ENCODE data around the gene CPLANE1. TPM values are rescaled to one million over a fixed set of nuclear protein-coding genes. Genes with fewer than 3 reads are reported as not detected.

The CPLANE1 gene
- total and polyA plus RNA-seq, 9 of the 15 experiments (the other 6 are each of a cell fraction or from before 2014, with no cell fraction given): under 0.01 to 0.27 (median 0.08) TPM; not detected in 2

DNA sequence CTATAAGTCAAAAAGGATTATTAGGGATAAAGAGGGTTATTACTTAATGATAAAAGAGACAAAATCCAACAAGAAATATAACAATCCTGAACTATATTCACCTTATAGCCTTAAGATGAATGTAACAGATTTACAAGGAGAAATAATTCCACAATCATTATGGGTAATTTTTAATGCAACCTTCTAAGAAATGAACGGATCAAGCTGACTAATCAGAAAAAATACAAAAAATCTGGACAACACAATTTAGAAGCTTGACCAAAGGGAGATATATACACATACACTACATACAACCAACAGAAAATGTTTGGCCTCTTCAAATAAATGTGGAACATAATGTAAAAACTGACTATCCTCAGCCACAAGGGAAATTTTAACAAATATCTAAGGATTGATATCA lies 102.3 kb downstream of the CPLANE1 start:
- Histone ChIP-seq H3K4me3 (no peak overlapping the region), H3K27ac (ENCODE audit: extremely low read depth, low read depth, low read length) (no peak overlapping the region), H3K9me3 (replicated peaks; ENCODE audit: control insufficient read depth, insufficient read depth, low read depth, low read length) (no peaks in the 10 kb centered on the region), H3K27me3 (ENCODE audit: control insufficient read depth in 2 of 2, insufficient read depth in 2 of 2, low read length in 2 of 2) (no peaks in the 10 kb centered on the region), H3K36me3 (ENCODE audit: control insufficient read depth, insufficient read depth, low read length) (no peaks in the 10 kb centered on the region), H2AFZ (ENCODE audit: low read depth, low read length) (no peak overlapping the region), H4K20me1 (replicated peaks; ENCODE audit: control insufficient read depth, insufficient read depth, low read length) (no peaks in the 10 kb centered on the region), H3K79me2 (ENCODE audit: control insufficient read depth, insufficient read depth, low read length) (no peaks in the 10 kb centered on the region), H3K9me1 (ENCODE audit: control insufficient read depth, insufficient read depth, low read length) (no peaks in the 10 kb centered on the region), H3K4me1 (replicated peaks in 1 of 2; ENCODE audit: control insufficient read depth in 2 of 2, insufficient read depth in 2 of 2, low read length in 2 of 2) (no peaks in the 10 kb centered on the region), H3K9ac (ENCODE audit: insufficient read depth in 1 of 2, low read depth in 2 of 2, low read length in 2 of 2) (no peak overlapping the region), H3K4me2 (ENCODE audit: insufficient read depth, low read length) (no peak overlapping the region)
- FAIRE-seq (no peak), ATAC-seq (no peak), DNase-seq (ENCODE audit: extremely low read depth in 1 of 4, low spot score in 3 of 4) (no peak)
- intact Hi-C loops (cut with micrococcal nuclease) (no loop called here), in situ Hi-C loops (cut with MboI) (no loop called here)
- POLR2A ChIA-PET: interaction anchor here (1.5 kb wide), 1 partner anchor 34 kb away, joined by 3 read pairs; no protein-coding TSS in a partner anchor
- CTCF ChIA-PET (ENCODE audit: low intra/inter-chr PET ratio): no interaction called here
- BruUV-seq (replicated peaks): no TSS peak
- TF ChIP-seq ZNF197 (CRISPR knock-in tag; IDR thresholded peaks at IDR 0.05; ENCODE audit: low read depth) (no peak), C11orf30 (IDR thresholded peaks at IDR 0.05; ENCODE audit: low read depth) (peak; percentile 38; the same call in 1 of the 2 replicates), ZNF316 (IDR thresholded peaks at IDR 0.05) (peak; percentile 65; the same call in 1 of the 2 replicates)
- WGBS (ENCODE audit: insufficient coverage, low coverage, missing lambda C conversion rate): 0% methylated on average over 1 of the region's 1 CpG

DNA sequence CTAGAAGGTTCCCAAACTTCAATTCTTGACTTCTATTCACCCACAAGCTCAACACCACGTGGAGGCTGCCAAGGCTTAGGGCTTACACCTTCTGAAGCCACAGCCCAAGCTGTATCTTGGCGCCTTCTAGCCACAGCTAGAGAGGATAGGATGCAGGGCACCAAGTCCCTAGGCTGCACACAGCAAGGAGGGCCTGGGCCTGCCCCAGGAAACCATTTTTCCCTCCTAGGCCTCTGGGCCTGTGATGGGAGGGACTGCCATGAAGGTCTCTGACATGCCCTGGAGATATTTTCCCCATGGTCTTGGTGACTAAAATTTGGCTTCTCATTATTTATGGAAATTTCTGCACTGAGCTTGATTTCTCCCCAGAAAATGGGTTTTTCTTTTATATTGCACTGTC lies 112.5 kb downstream of the CPLANE1 start:
- ATAC-seq (no peak), DNase-seq (ENCODE audit: extremely low read depth in 1 of 4, low spot score in 3 of 4) (no peak), FAIRE-seq (no peak)
- H4K20me1 ChIP-seq (replicated peaks; ENCODE audit: control insufficient read depth, insufficient read depth, low read length): no peaks in the 10 kb centered on the region
- H3K4me2 ChIP-seq (ENCODE audit: insufficient read depth, low read length): no peak overlapping the region
- POLR2A ChIA-PET: no interaction called here
- in situ Hi-C loops (cut with MboI): no loop called here
- H3K9me1 ChIP-seq (ENCODE audit: control insufficient read depth, insufficient read depth, low read length): no peaks in the 10 kb centered on the region
- 0% methylated on average over 2 of the region's 2 CpGs for WGBS (ENCODE audit: insufficient coverage, low coverage, missing lambda C conversion rate)
- no peaks in the 10 kb centered on the region for H3K79me2 ChIP-seq (ENCODE audit: control insufficient read depth, insufficient read depth, low read length)
- BruUV-seq (replicated peaks): no TSS peak
- no peak overlapping the region for H3K27ac ChIP-seq (ENCODE audit: extremely low read depth, low read depth, low read length)
- H2AFZ ChIP-seq (ENCODE audit: low read depth, low read length): no peak overlapping the region
- no peaks in the 10 kb centered on the region; the same call in 1 of the 2 replicates for H3K9me3 ChIP-seq (replicated peaks; ENCODE audit: control insufficient read depth, insufficient read depth, low read depth, low read length)
- CTCF ChIA-PET (ENCODE audit: low intra/inter-chr PET ratio): no interaction called here
- H3K4me3 ChIP-seq: no peak overlapping the region
- no peaks in the 10 kb centered on the region for H3K36me3 ChIP-seq (ENCODE audit: control insufficient read depth, insufficient read depth, low read length)
- H3K27me3 ChIP-seq (ENCODE audit: control insufficient read depth in 2 of 2, insufficient read depth in 2 of 2, low read length in 2 of 2): no peaks in the 10 kb centered on the region
- intact Hi-C loops (cut with micrococcal nuclease): no loop called here
- TF ChIP-seq OTX1 (CRISPR knock-in tag; IDR thresholded peaks at IDR 0.05) (no peak), XRCC5 (IDR thresholded peaks at IDR 0.05; ENCODE audit: low read depth, low read length) (no peak), ZBTB1 (CRISPR knock-in tag; IDR thresholded peaks at IDR 0.05; ENCODE audit: borderline replicate concordance, low read depth) (no peak), NBN (IDR thresholded peaks at IDR 0.05; ENCODE audit: low read depth) (no peak), RFX5 (IDR thresholded peaks at IDR 0.05; ENCODE audit: low read depth, low read length) (no peak), BRCA1 (IDR thresholded peaks at IDR 0.05) (no peak), BRCA1 (CRISPR knock-in tag; IDR thresholded peaks at IDR 0.05) (no peak), RBM15 (IDR thresholded peaks at IDR 0.05; ENCODE audit: insufficient read depth, low read length) (no peak)
- TF ChIP-seq, protein P1, sequence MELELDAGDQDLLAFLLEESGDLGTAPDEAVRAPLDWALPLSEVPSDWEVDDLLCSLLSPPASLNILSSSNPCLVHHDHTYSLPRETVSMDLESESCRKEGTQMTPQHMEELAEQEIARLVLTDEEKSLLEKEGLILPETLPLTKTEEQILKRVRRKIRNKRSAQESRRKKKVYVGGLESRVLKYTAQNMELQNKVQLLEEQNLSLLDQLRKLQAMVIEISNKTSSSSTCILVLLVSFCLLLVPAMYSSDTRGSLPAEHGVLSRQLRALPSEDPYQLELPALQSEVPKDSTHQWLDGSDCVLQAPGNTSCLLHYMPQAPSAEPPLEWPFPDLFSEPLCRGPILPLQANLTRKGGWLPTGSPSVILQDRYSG (tag; conservative IDR thresholded peaks at IDR 0.05; ENCODE audit: low read depth): no peak
- H3K9ac ChIP-seq (ENCODE audit: insufficient read depth in 1 of 2, low read depth in 2 of 2, low read length in 2 of 2): no peak overlapping the region
- no peaks in the 10 kb centered on the region for H3K4me1 ChIP-seq (replicated peaks in 1 of 2; ENCODE audit: control insufficient read depth in 2 of 2, insufficient read depth in 2 of 2, low read length in 2 of 2)
